NCI-H524 (cell line): ENCODE data around the gene LAMA5.

Source experiments
- DNase-seq, 2 experiments: peaks; one replicate each; lab custom pipeline; 2025; lab: John Stamatoyannopoulos, UW

The LAMA5 gene

DNA sequence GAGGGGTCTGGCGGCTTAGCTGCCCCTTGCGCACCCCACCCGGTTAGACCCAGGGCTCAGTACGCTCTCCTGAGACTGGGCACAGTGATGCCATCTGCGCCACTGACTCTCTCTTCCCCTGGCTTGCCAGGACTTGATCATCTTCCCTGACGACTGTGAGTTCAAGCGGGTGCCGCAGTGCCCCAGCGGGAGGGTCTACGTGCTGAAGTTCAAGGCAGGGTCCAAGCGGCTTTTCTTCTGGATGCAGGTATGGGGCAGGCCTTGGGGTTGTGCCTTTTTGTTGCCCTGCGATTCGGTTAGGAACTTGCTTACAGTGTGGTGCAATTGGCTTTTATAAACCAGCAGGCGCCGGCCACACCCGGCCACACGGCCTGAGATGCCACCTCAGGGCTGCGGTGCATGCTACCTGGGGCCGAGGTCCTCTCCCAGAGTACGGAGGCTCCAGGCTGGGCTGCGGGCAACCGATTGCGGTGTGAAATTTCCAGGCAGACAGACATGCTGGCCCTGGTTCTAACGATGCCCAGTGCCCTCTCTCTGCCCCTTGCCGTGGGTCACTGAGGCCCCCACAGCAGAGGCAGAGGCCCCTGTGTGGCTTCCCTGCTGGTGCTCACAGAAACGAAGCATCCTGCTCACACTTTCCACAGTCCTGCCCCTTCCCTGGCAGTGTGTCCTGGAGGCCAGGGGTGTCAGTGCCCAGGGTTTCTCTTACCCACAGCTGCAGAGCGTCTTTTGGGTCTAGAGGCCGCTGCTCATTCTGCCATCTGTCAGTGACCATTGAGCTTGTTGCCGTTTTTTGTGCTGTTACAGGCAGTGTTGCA is 62.6 kb downstream of the LAMA5 start:
- no peak for DNase-seq

DNA sequence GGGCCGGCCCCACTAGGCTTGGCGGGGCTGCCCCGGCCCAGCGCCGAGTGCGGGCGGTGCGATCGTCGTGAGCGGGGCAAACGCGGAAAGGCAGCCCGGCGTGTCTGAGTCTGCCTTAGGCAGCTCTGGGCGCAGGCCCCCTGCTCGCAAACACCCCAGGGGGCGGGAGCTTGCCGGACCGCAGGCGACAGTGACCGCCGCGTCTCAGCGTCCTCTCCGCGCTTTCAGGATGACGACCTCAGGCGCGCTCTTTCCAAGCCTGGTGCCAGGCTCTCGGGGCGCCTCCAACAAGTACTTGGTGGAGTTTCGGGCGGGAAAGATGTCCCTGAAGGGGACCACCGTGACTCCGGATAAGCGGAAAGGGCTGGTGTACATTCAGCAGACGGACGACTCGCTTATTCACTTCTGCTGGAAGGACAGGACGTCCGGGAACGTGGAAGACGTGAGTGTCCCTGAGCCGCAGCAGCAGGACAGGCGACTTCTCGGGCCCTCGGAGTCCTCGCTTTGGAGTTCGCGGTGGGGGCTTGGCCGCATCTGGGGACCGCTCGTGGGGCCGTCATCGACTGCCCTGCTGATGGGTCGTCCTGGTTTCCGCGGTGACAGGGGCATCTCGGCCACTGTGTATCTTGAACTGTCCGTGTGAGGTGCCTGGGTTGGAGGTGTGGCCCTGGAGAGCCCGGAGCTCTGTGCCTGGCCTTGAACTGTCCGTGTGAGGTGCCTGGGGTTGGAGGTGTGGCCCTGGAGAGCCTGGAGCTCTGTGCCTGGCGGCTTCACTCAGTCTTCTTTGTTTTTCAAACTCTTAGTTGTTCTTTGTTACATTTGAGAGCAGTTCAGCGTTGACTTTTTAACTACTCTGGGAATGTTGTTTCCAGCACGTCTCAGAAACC is 63.5 kb downstream of the LAMA5 start:
- DNase-seq, result no peak

DNA sequence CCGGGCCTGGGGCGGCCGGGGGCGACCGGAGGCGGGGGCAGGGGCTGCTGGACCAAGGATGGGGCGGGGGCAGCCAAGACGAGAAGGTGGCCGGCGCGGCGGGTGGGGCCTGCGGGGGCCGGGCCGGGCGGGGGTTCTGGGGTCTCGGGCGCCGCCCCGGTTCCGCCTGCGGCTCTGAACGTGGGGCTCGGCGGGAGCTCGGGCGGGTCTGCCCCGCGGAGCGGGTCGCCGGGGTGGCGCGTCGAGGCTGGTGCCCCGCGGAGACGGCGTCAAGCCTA is 64.1 kb downstream of the LAMA5 start:
- no peak for DNase-seq

GRCh38 chr20:62302341-62303061 is 64.6 kb downstream of the LAMA5 start, which contains the start of gene ADRM1:
ADRM1 (plus strand) TSS chr20:62302997; CDS start chr20:62303569, 572 bp downstream.
- peak; percentile 92 to 95 for DNase-seq

- peak; percentile 90 to 91 for DNase-seq
Observed at GRCh38 chr20:62301773-62302340, 65.3 kb downstream of the LAMA5 start.

DNA sequence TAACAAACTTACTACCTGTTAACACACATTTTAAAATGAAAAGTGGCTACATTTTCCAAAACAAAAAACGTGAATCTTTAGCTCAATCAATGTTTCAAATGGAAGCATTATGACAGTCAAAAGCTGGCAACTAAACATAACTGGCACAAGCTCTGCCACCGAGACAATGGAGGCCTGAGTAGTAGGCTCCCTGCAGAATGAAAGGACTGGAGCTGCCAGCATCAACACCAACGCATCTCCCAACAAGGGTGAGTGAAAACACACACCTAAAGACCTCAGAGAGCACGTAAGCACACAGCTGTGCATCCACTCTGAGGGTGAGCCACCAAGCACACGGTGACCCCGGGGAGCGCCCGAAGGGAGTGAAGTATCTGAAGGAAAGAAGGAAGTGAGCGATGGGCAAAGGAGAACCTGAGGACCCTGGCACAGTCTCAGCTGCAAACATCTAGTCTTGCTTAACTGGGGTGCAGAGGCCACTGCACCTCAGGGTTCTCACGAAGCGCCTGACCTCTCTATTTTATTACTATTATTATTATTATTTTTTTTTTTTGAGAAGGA is 65.9 kb downstream of the LAMA5 start:
- DNase-seq, result no peak

GRCh38 chr20:62300319-62300718 is 66.8 kb downstream of the LAMA5 start:
- no peak for DNase-seq

DNA sequence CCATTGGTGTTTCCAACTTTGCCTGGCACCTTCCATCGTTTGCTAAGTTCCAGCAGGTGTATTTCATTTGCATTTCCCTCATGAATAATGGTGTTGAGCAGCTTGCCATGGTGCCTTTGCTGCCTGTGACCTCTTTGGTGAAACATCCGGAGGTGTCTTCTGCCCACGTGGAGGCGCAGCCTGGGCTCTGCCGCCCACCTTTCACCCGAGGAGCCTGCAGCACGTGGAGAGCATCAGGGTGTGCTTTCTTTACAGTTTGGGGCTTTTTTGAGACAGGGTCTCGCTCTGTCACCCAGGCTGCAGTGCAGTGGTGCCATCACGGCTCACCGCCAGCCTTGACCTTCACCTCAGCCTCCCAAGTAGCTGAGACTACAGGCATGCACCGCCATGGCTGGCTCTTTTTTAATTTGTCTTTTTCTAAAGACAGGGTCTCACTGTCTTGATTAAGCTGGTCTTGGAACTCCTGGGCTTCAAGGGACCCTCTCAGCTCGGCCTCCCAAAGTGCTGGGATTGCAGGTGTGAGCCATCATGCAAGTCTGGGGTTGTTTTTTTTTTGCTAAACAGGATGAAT is 67.4 kb downstream of the LAMA5 start:
- DNase-seq, result no peak

DNA sequence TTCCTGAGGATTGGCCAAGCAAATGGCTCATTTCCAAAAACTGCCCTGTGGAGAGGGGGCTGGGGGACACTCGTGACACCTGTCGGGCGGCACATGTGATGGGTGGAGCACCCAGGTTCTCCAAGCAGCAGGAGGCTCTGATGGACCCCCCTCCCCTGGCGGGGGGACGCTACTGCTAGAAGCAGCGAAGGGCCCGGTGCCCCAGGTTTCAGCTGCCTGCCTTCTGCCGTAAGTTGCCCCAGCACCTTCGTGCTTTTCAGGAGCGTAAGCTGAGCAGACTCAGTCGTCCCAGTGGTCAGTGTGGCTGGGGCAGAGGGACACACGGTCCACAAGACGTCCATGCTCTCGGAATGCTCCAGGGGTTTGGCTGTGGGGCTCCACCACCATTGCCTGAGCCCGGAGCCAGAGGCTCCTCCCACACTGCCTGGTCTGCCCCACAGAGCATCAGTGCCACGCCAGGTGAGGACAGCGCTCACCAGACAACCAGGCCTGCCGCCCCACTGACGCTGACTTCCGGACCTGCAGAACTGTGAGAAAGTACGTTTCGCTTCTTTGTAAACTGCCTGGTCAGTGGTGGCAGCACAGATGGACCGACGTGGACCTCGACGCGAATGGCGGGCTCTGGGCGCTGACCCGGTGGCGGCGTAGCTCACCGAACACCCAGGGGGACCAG is 68.4 kb downstream of the LAMA5 start:
- DNase-seq, result no peak

- peak in 1 of 2 experiments; percentile 25 for DNase-seq
Observed at GRCh38 chr20:62297449-62298227, 69.5 kb downstream of the LAMA5 start.

DNA sequence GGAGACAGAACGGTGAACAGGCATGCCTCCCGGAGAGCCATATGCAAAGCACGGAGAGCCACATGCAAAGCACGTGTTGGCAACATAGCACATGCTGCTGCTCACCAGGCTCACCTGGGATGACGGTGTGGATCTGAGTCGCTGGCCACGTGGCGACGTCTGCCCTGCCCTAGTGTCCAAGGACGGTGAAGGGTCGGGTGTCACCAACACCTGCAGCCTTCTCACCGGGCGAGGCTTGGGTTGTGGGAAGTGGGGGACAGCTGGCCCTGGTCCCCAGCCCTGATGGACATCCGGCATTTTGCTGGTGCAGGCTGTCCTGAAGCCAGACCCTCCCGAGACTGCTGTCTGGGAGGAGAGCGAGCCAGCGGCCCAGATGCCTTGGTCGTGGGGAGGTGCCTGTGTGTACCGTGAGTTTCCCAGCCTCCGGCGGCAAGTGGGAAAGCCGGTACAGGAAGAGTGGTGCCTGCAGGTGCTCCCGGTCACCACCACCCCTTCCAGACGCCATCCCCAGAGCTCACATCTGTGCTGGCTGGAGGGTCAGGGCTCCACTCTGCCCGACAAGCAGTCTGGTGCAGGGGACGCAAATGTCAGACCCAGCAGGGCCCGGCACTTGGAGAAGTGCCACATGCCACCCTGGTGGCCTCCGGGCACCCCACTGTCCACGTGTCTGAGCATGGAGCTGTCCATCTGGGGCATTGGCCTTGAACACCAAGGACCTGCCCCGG is 70.2 kb downstream of the LAMA5 start:
- no peak for DNase-seq

DNA sequence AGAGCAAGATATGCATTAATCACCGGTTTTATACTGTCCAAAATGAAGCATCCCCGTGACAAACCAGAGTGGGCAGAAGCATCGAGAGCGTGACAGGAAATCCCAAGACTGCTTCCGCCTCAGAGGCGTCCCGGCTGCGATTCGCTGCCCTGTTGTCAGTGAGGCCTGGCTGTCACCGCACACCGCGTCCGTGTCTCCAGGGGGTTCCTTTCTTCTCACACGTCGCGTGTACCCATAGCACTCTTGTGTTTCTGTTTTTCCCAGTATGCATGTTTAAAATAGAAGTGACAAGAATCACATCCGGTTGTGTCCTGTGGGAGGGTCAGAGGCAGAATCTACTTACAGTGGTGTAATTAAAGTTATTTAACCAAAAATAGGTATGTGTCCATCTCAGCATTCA is 72.6 kb downstream of the LAMA5 start:
- DNase-seq, result no peak

DNA sequence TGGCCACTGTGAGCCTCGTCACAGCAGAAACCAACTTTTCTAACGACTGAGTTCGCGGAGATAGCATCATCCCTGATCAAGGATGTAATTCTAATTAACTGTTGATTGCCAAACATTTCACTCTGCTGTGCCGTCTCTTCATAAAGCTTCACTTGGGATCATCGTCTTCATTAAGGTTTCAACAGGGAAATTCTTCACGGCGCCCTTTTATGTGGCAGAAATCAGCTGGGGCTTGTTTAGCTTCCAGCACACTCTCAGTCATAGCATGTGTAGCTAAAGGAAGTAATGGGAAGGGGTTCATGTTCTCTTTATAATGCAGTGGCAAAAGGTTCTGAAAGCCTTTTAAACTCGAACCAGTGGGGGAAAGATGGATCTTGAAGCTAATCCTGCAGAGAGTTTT is 73.2 kb downstream of the LAMA5 start:
- no peak for DNase-seq

- DNase-seq, result no peak
Observed at GRCh38 chr20:62293111-62293784, 73.9 kb downstream of the LAMA5 start.

DNA sequence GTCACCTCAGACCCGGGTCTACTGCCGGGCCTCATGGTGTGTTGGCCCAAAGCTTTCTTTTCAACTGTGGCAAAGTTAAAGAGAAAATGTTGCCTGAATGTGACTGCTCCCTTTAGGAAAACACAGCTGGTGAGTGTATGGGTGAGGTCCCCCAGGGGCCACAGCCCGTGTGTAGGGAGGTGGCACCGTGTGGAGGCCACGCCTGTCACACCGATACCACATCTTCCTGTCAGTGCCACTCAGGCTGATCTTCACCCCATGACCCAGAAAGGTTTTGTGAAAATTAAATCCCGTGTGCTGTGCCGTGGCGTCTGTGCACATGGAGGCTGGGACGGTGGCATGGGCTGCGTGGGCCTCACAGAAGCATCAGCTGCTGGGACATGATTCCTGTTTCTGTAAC is 75.0 kb downstream of the LAMA5 start:
- DNase-seq, result no peak

DNA sequence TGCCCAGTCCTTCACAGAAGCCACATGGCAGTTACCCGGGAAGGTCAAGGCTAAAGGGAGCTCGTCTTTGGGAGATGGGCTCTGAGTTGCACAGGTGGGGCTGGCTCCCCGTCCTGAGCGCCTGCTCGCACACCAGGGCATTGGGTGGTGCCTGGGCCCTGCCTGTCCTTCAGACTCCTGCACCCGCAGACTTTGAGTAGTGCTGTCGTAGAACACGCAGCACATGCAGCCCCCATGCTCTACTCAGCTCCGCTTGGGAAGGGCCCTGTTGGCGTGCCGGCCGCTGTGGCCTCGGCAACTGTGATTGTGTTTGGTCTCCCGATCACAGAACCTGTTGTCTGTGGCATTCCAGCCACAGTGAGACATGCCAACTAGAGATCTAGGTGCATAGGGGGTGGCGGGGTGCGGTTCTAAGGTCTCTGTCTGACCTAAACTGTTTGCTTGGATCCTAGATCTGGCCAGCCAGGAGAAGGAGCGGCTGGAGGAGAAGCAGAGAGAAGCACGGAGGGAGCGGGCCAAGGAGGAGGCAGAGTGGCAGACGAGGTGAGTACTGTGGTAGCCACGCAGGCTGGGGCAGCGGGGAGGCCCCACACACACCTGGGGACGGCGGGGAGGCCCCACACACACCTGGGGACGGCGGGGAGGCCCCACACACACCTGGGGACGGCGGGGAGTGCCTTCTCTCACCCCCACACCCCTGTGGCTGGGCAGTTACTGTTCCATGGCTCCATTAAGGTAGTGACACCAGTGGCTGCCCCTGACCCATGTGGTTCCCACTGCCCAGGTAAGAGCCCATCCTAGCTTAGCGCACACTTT is 75.7 kb downstream of the LAMA5 start:
- no peak for DNase-seq

GRCh38 chr20:62289898-62290297 is 77.2 kb downstream of the LAMA5 start:
- no peak for DNase-seq

GRCh38 chr20:62289131-62289530 is 78.0 kb downstream of the LAMA5 start:
- DNase-seq, result no peak
